K562 (cell line): ENCODE results near the gene PTPN1. TPM values are rescaled to one million over a fixed set of nuclear protein-coding genes. Genes with fewer than 3 reads are reported as not detected.

ENCODE experiments used
- ATAC-seq: fragments of 200-7000 bp; cut with Tn5 transposase; 3 replicates; pipeline ENCODE4 v1.9.1; 2020; ENCODE audit warnings: moderate library complexity
- BruUV-seq: library from RNA; stranded (reverse); fragments of 400-500 nt; replicated peaks from 2 replicates; lab custom pipeline; 2021; lab: Mats Ljungman, UMichigan
- CTCF ChIA-PET: fragments of 300-600 bp; formaldehyde crosslinking; extraction: SDS; loops from one replicate; lab custom pipeline; 2021; ENCODE audit warnings: low intra/inter-chr PET ratio; lab: Yijun Ruan, JAX
- POLR2A ChIA-PET: fragments of 300-600, 350-650 bp; sonication (Branson Sonifier 250); formaldehyde crosslinking; extraction: SDS; loops from one replicate; lab custom pipeline; 2021; ENCODE audit warnings: antibody characterized with exemption, inconsistent platforms; lab: Yijun Ruan, JAX
- DNase-seq, 4 experiments: peaks; one replicate each; pipeline versions ENCODE4 v3.0.0 to v3.0.0-alpha.2; 2011 to 2018; ENCODE audit warnings: low spot score in 3 of 4, mixed read lengths in 3 of 4; ENCODE audit errors: extremely low read depth in 1 of 4
- FAIRE-seq: peaks from 2 replicates; lab custom pipeline; 2011; peaks lifted over from hg19 to GRCh38; lab: Jason Lieb, UNC
- H2AFZ ChIP-seq: 2 replicates; pipeline ENCODE4 v1.6.0; 2011; ENCODE audit warnings: low read depth, low read length, control low read depth, inconsistent platforms
- H3K27ac ChIP-seq: fragments of 200-600 bp; 3 replicates; pipeline ENCODE4 v1.8.0; 2011; ENCODE audit warnings: low read depth, mild to moderate bottlenecking, control low read depth, inconsistent platforms, low read length, moderate library complexity, mixed read lengths; ENCODE audit errors: extremely low read depth
- H3K27me3 ChIP-seq, 2 experiments: fragments of 300-600 bp in 1 of 2; 2 replicates in 1 of 2; 3 replicates in 1 of 2; pipeline versions ENCODE4 v1.6.0 to v1.8.0; 2011; ENCODE audit warnings: inconsistent platforms in 2 of 2, low read length in 2 of 2, mild to moderate bottlenecking in 1 of 2, mixed read lengths in 1 of 2, moderate library complexity in 1 of 2; ENCODE audit not compliant: control insufficient read depth in 2 of 2, insufficient read depth in 2 of 2
- H3K36me3 ChIP-seq: fragments of 300-600 bp; 3 replicates; pipeline ENCODE4 v1.8.0; 2011; ENCODE audit warnings: mild to moderate bottlenecking, low read length, inconsistent platforms; ENCODE audit not compliant: control insufficient read depth, insufficient read depth
- H3K4me1 ChIP-seq, 2 experiments: fragments of 200-600 bp in 1 of 2; replicated peaks in 1 of 2; 2 replicates in 1 of 2; 3 replicates in 1 of 2; pipeline versions ENCODE4 v1.5.1 to v1.8.0; 2011; ENCODE audit warnings: inconsistent platforms in 2 of 2, low read length in 2 of 2, mild to moderate bottlenecking in 1 of 2, mixed read lengths in 1 of 2, moderate library complexity in 1 of 2; ENCODE audit not compliant: control insufficient read depth in 2 of 2, insufficient read depth in 2 of 2
- H3K4me2 ChIP-seq: 2 replicates; pipeline ENCODE4 v1.6.1; 2011; ENCODE audit warnings: low read length, control low read depth, inconsistent platforms, mixed read lengths; ENCODE audit not compliant: insufficient read depth
- H3K4me3 ChIP-seq: fragments of 200-600 bp; sonication (generic), shearing (Covaris generic); 2 replicates; pipeline ENCODE4 v1.5.1; 2016; ENCODE audit warnings: control low read depth, inconsistent platforms
- H3K79me2 ChIP-seq: fragments of 200-600 bp; 3 replicates; pipeline ENCODE4 v1.8.0; 2011; ENCODE audit warnings: low read length, inconsistent platforms; ENCODE audit not compliant: control insufficient read depth, insufficient read depth
- H3K9ac ChIP-seq, 2 experiments: 2 replicates each; pipeline versions ENCODE4 v1.6.0 to v1.6.1; 2011; ENCODE audit warnings: low read depth in 2 of 2, low read length in 2 of 2, control low read depth in 1 of 2, inconsistent platforms in 1 of 2, mild to moderate bottlenecking in 1 of 2, mixed read lengths in 1 of 2; ENCODE audit not compliant: insufficient read depth in 1 of 2
- H3K9me1 ChIP-seq: one replicate; pipeline ENCODE4 v1.6.0; 2011; ENCODE audit warnings: inconsistent platforms, mild to moderate bottlenecking, low read length, moderate library complexity; ENCODE audit not compliant: control insufficient read depth, insufficient read depth
- H3K9me3 ChIP-seq: replicated peaks from 2 replicates; pipeline ENCODE4 v1.5.1; 2011; ENCODE audit warnings: low read depth, low read length, inconsistent platforms; ENCODE audit not compliant: control insufficient read depth, insufficient read depth
- H4K20me1 ChIP-seq: replicated peaks from 2 replicates; pipeline ENCODE4 v1.6.1; 2011; ENCODE audit warnings: low read length, inconsistent platforms, mixed read lengths; ENCODE audit not compliant: control insufficient read depth, insufficient read depth
- HOMEZ ChIP-seq: fragments of 250-450 bp; sonication (Bioruptor Pico); IDR thresholded peaks from 2 replicates; pipeline ENCODE4 v1.4.0; 2020; ENCODE audit warnings: mild to moderate bottlenecking, moderate library complexity
- POLR2A ChIP-seq: fragments of 450-650 bp; conservative IDR thresholded peaks from 2 replicates; pipeline ENCODE4 v1.6.1; 2016
- ZBTB11 ChIP-seq, 3 experiments: fragments of 200-800 bp in 1 of 3; fragments of 250-450 bp in 1 of 3; fragments of 450-650 bp in 1 of 3; sonication (Bioruptor Pico) in 1 of 3; sonication (Bioruptor generic) in 1 of 3; formaldehyde crosslinking in 1 of 3; IDR thresholded peaks; 2 replicates each; pipeline versions ENCODE4 v1.6.1 to v1.8.0; 2016 to 2022; ENCODE audit warnings: mild to moderate bottlenecking in 2 of 3, missing genetic modification characterization in 2 of 3, missing compliant biosample characterization in 1 of 3, moderate library complexity in 1 of 3
- WGBS: fragments of 100-300 bp; shearing (Covaris generic); methylation state at CpG from one replicate; pipeline ENCODE4 v1.1.6; 2016; ENCODE audit warnings: low coverage, mixed read lengths; ENCODE audit not compliant: insufficient coverage; ENCODE audit errors: missing lambda C conversion rate; 5-methylcytosine and 5-hydroxymethylcytosine counted together
- in situ Hi-C: fragments of 300-500 bp; cut with MboI; formaldehyde crosslinking; loops from 4 replicates; pipeline ENCODE4 v1.15.0; 2018; ENCODE audit warnings: inconsistent platforms, mixed read lengths
- intact Hi-C: fragments of 100-400 bp; cut with micrococcal nuclease; formaldehyde crosslinking; loops from 2 replicates; pipeline ENCODE4 v1.14.2; 2022
- polyA plus RNA-seq, 8 experiments: library from polyadenylated mRNA; depleted of rRNA in 4 of 8; stranded (reverse) in 5 of 8; unstranded in 3 of 8; fragments of >200 nt; fragmentation: Nextera tagmentation in 2 of 8; fragmentation: Illumina TruSeq in 1 of 8; extraction: Ambion mirVana in 2 of 8; extraction: Trizol in 1 of 8; gene quantifications; 2 replicates each; pipeline versions ENCODE4 v1.2.1 to v1.2.3, GENCODE V29; 2011 to 2014; ENCODE audit warnings: inconsistent platforms in 1 of 8, missing spikeins in 1 of 8
- total RNA-seq, 7 experiments: library from RNA; depleted of rRNA in 6 of 7; stranded (reverse); fragments of >200 nt in 6 of 7; fragmentation: Illumina TruSeq in 2 of 7; extraction: Trizol in 2 of 7; gene quantifications; 2 replicates each; pipeline versions ENCODE4 v1.2.1 to v1.2.3, GENCODE V29; 2011 to 2021; ENCODE audit warnings: low replicate concordance in 1 of 7

The PTPN1 gene
- total and polyA plus RNA-seq, 9 of the 15 experiments (the other 6 are each of a cell fraction or from before 2014, with no cell fraction given) = 11.0 to 85.3 (median 54.0) TPM

GRCh38 chr20:50536333-50536732 is 26.1 kb downstream of the PTPN1 start (continued):
- no peak for TF ChIP-seq HOMEZ
- TF ChIP-seq, all 486 proteins: peak for 0

- Histone ChIP-seq H3K4me3 (no peak overlapping the region), H3K27me3 (no peaks in the 10 kb centered on the region), H2AFZ (no peak overlapping the region), H3K4me1 (peaks cover 5 to 23% of the 10 kb centered on the region in 2 experiments; a peak in 4 of 5 replicates), H3K9me1 (peaks cover 6% of the 10 kb centered on the region), H3K27ac (no peak overlapping the region), H4K20me1 (peaks cover 19% of the 10 kb centered on the region), H3K9ac (no peak overlapping the region), H3K9me3 (no peaks in the 10 kb centered on the region), H3K79me2 (peaks cover 94% of the 10 kb centered on the region), H3K36me3 (peaks cover 30% of the 10 kb centered on the region; the same call in 1 of the 3 replicates), H3K4me2 (no peak overlapping the region)
- ChIA-PET POLR2A (interaction anchor here (0.9 to 1.3 kb wide), 4 partner anchors 11 to 54 kb away, joined by 3 read pairs; no protein-coding TSS in a partner anchor), CTCF (interaction anchor here (0.6 kb wide), 1 partner anchor 33 kb away, joined by 3 read pairs; no protein-coding TSS in a partner anchor)
- FAIRE-seq (no peak), DNase-seq (no peak), ATAC-seq (no peak)
- in situ Hi-C loops = no loop called here
- 80% methylated on average over 7 of the region's 7 CpGs for WGBS
- no TSS peak for BruUV-seq
- 0 out of 6 replicates have a peak, but pooled peaks of 1 of the 3 experiments have one; percentile 23 for TF ChIP-seq ZBTB11 (CRISPR knock-in tag; IDR thresholded peaks at IDR 0.05)
- TF ChIP-seq POLR2A = no peak
- intact Hi-C loops = no loop called here
These were observed 27.5 kb downstream of the PTPN1 start for GRCh38 chr20:50537546-50538201.
